Karpas-422 (cell line): ENCODE data around the gene ORC6. TPM values are rescaled to one million over a fixed set of nuclear protein-coding genes. Genes with fewer than 3 reads are reported as not detected.

Experiments used
- DNase-seq: peaks from one replicate; pipeline ENCODE4 v3.0.0-alpha.2; 2015
- H2AFZ ChIP-seq: fragments of 200-600 bp; sonication (generic); 2 replicates; pipeline ENCODE4 v1.6.1; 2014; ENCODE audit warnings: antibody characterized with exemption, low read length, mixed read lengths
- H3K27ac ChIP-seq: fragments of 200-600 bp; sonication (generic); 2 replicates; pipeline ENCODE4 v1.5.1; 2014; ENCODE audit warnings: mild to moderate bottlenecking, low read length, moderate library complexity
- H3K27me3 ChIP-seq: fragments of 200-600 bp; sonication (generic); 2 replicates; pipeline ENCODE4 v1.6.1; 2014; ENCODE audit warnings: low read length, mixed read lengths
- H3K36me3 ChIP-seq: fragments of 200-600 bp; sonication (generic); 2 replicates; pipeline ENCODE4 v1.6.1; 2014; ENCODE audit warnings: low read length, mixed read lengths; ENCODE audit not compliant: insufficient read depth
- H3K4me1 ChIP-seq: fragments of 200-600 bp; sonication (generic); 2 replicates; pipeline ENCODE4 v1.6.1; 2014; ENCODE audit warnings: mild to moderate bottlenecking, low read length, mixed read lengths
- H3K4me2 ChIP-seq: fragments of 200-600 bp; sonication (generic); 2 replicates; pipeline ENCODE4 v1.6.1; 2014; ENCODE audit warnings: low read length, low read depth, mild to moderate bottlenecking; ENCODE audit not compliant: poor library complexity, severe bottlenecking
- H3K4me3 ChIP-seq: fragments of 200-600 bp; sonication (generic); 2 replicates; pipeline ENCODE4 v1.5.1; 2014; ENCODE audit warnings: mild to moderate bottlenecking, antibody characterized with exemption, low read length, mixed read lengths
- H3K79me2 ChIP-seq: fragments of 200-600 bp; sonication (generic); 2 replicates; pipeline ENCODE4 v1.6.1; 2014; ENCODE audit warnings: mild to moderate bottlenecking, low read length, mixed read lengths
- H3K9ac ChIP-seq: fragments of 200-600 bp; sonication (generic); 2 replicates; pipeline ENCODE4 v1.6.0; 2014; ENCODE audit warnings: low read length
- H3K9me2 ChIP-seq: fragments of 200-600 bp; sonication (generic), shearing (Covaris generic); replicated peaks from 2 replicates; pipeline ENCODE4 v1.6.0; 2014; ENCODE audit warnings: mild to moderate bottlenecking, low read length, moderate library complexity; ENCODE audit not compliant: insufficient read depth
- H3K9me3 ChIP-seq: fragments of 300-700, 200-600 bp; sonication (generic); 2 replicates; pipeline ENCODE4 v1.6.1; 2014; ENCODE audit warnings: low read length, mixed read lengths
- H4K20me1 ChIP-seq: fragments of 200-600 bp; sonication (generic); 2 replicates; pipeline ENCODE4 v1.6.1; 2014; ENCODE audit warnings: mild to moderate bottlenecking, antibody characterized with exemption, low read length, low read depth; ENCODE audit not compliant: insufficient read depth
- total RNA-seq: library from RNA; depleted of rRNA; stranded (reverse); fragments of >200 nt; shearing (Covaris generic); gene quantifications from 2 replicates; pipeline ENCODE4 v1.2.3, GENCODE V29; 2014; ENCODE audit warnings: low replicate concordance

ORC6 gene
- total RNA-seq, 1 experiment from 2014 or later, result 38.0 TPM

- H3K36me3 ChIP-seq, result no peaks in the 10 kb centered on the region
Measured at GRCh38 chr16:46717692-46718091, 28.2 kb downstream of the ORC6 start.

GRCh38 chr16:46718214-46718613, 28.8 kb downstream of the ORC6 start:
- Histone ChIP-seq H4K20me1 (no peaks in the 10 kb centered on the region), H3K79me2 (no peaks in the 10 kb centered on the region), H3K9me3 (peaks cover 1% of the 10 kb centered on the region; the same call in 1 of the 2 replicates), H3K36me3 (no peaks in the 10 kb centered on the region), H3K9me2 (no peaks in the 10 kb centered on the region), H3K4me1 (peaks cover 8% of the 10 kb centered on the region), H2AFZ (no peak overlapping the region), H3K27me3 (no peaks in the 10 kb centered on the region), H3K4me2 (no peak overlapping the region), H3K4me3 (no peak overlapping the region), H3K9ac (no peak overlapping the region), H3K27ac (no peak overlapping the region)
- DNase-seq, result no peak

More at GRCh38 chr16:46717692-46718091, 28.2 kb downstream of the ORC6 start:
- Histone ChIP-seq H4K20me1 (no peaks in the 10 kb centered on the region), H3K27ac (no peak overlapping the region), H2AFZ (no peak overlapping the region), H3K9me2 (no peaks in the 10 kb centered on the region), H3K27me3 (no peaks in the 10 kb centered on the region), H3K4me3 (no peak overlapping the region), H3K9ac (no peak overlapping the region), H3K79me2 (no peaks in the 10 kb centered on the region), H3K9me3 (no peaks in the 10 kb centered on the region), H3K4me1 (peaks cover 13% of the 10 kb centered on the region), H3K4me2 (no peak overlapping the region)
- DNase-seq, result no peak

GRCh38 chr16:46719528-46719927, 30.1 kb downstream of the ORC6 start:
- no peaks in the 10 kb centered on the region for H3K4me1 ChIP-seq
- no peaks in the 10 kb centered on the region for H3K79me2 ChIP-seq
- no peak overlapping the region for H3K4me2 ChIP-seq
- no peak overlapping the region for H3K9ac ChIP-seq
- no peak overlapping the region for H3K27ac ChIP-seq
- H3K9me3 ChIP-seq, result peaks cover 6% of the 10 kb centered on the region
- no peak for DNase-seq
- no peaks in the 10 kb centered on the region for H4K20me1 ChIP-seq
- H2AFZ ChIP-seq, result no peak overlapping the region
- no peak overlapping the region for H3K4me3 ChIP-seq
- H3K36me3 ChIP-seq, result no peaks in the 10 kb centered on the region
- H3K27me3 ChIP-seq, result no peaks in the 10 kb centered on the region; the same call in 1 of the 2 replicates
- no peaks in the 10 kb centered on the region for H3K9me2 ChIP-seq

- H3K79me2 ChIP-seq, result no peaks in the 10 kb centered on the region
- no peak overlapping the region for H3K4me3 ChIP-seq
- no peak for DNase-seq
- H3K9ac ChIP-seq, result no peak overlapping the region
- no peak overlapping the region for H2AFZ ChIP-seq
- no peaks in the 10 kb centered on the region for H3K9me2 ChIP-seq
- H3K4me1 ChIP-seq, result no peaks in the 10 kb centered on the region
- H3K36me3 ChIP-seq, result no peaks in the 10 kb centered on the region
- H3K9me3 ChIP-seq, result peaks cover 15% of the 10 kb centered on the region
- H4K20me1 ChIP-seq, result no peaks in the 10 kb centered on the region
- H3K27me3 ChIP-seq, result no peaks in the 10 kb centered on the region; the same call in 1 of the 2 replicates
- H3K27ac ChIP-seq, result no peak overlapping the region
- H3K4me2 ChIP-seq, result no peak overlapping the region
Measured at GRCh38 chr16:46720619-46721018, 31.2 kb downstream of the ORC6 start.

- Histone ChIP-seq H3K27ac (no peak overlapping the region), H3K9ac (no peak overlapping the region), H3K4me3 (no peak overlapping the region), H3K9me2 (no peaks in the 10 kb centered on the region), H3K4me1 (no peaks in the 10 kb centered on the region), H3K4me2 (no peak overlapping the region), H3K27me3 (no peaks in the 10 kb centered on the region; the same call in 1 of the 2 replicates), H3K9me3 (peaks cover 17% of the 10 kb centered on the region), H4K20me1 (no peaks in the 10 kb centered on the region), H3K79me2 (no peaks in the 10 kb centered on the region), H3K36me3 (no peaks in the 10 kb centered on the region), H2AFZ (no peak overlapping the region)
- DNase-seq, result no peak
Measured at GRCh38 chr16:46721885-46722284, 32.4 kb downstream of the ORC6 start.

- Histone ChIP-seq H2AFZ (no peak overlapping the region), H3K9me2 (no peaks in the 10 kb centered on the region), H3K4me3 (no peak overlapping the region), H3K79me2 (no peaks in the 10 kb centered on the region), H3K4me1 (no peaks in the 10 kb centered on the region), H3K4me2 (no peak overlapping the region), H3K36me3 (no peaks in the 10 kb centered on the region), H3K9ac (no peak overlapping the region), H3K27me3 (no peaks in the 10 kb centered on the region; the same call in 1 of the 2 replicates), H4K20me1 (no peaks in the 10 kb centered on the region), H3K9me3 (peaks cover 17% of the 10 kb centered on the region), H3K27ac (no peak overlapping the region)
- no peak for DNase-seq
Measured at GRCh38 chr16:46727184-46727583, 37.7 kb downstream of the ORC6 start.

- H2AFZ ChIP-seq, result no peak overlapping the region
- H3K9ac ChIP-seq, result no peak overlapping the region
- no peaks in the 10 kb centered on the region for H4K20me1 ChIP-seq
- no peak overlapping the region for H3K4me3 ChIP-seq
- no peak overlapping the region for H3K27ac ChIP-seq
- no peaks in the 10 kb centered on the region for H3K9me2 ChIP-seq
- no peaks in the 10 kb centered on the region for H3K79me2 ChIP-seq
- H3K36me3 ChIP-seq, result no peaks in the 10 kb centered on the region
- H3K4me2 ChIP-seq, result no peak overlapping the region
- H3K27me3 ChIP-seq, result no peaks in the 10 kb centered on the region; the same call in 1 of the 2 replicates
- H3K4me1 ChIP-seq, result no peaks in the 10 kb centered on the region
- DNase-seq, result no peak
- peaks cover 17% of the 10 kb centered on the region for H3K9me3 ChIP-seq
Measured at GRCh38 chr16:46727630-46728029, 38.2 kb downstream of the ORC6 start.

- H3K27me3 ChIP-seq, result no peaks in the 10 kb centered on the region; the same call in 1 of the 2 replicates
- H3K79me2 ChIP-seq, result no peaks in the 10 kb centered on the region
- no peaks in the 10 kb centered on the region for H3K4me1 ChIP-seq
- peaks cover 13% of the 10 kb centered on the region for H3K9me3 ChIP-seq
- no peak overlapping the region for H3K27ac ChIP-seq
- H3K9me2 ChIP-seq, result no peaks in the 10 kb centered on the region
- no peaks in the 10 kb centered on the region for H3K36me3 ChIP-seq
- H3K4me3 ChIP-seq, result no peak overlapping the region
- H3K9ac ChIP-seq, result no peak overlapping the region
- H2AFZ ChIP-seq, result no peak overlapping the region
- H3K4me2 ChIP-seq, result no peak overlapping the region
- H4K20me1 ChIP-seq, result no peaks in the 10 kb centered on the region
- DNase-seq, result no peak
Measured at GRCh38 chr16:46728806-46729205, 39.3 kb downstream of the ORC6 start.
